Activated T-helper 1 cell treated with anti-CD3 and anti-CD28 coated beads, Interleukin-2, amount 50 U/mL, for 16 hours (primary cell): ENCODE results near the gene KPNA1.

Experiments used
- DNase-seq, 2 donors: peaks; one replicate each; pipeline ENCODE4 v3.0.0-alpha.2; 2020; ENCODE audit warnings: low read depth in 1 of 2, low spot score in 1 of 2

Gene KPNA1

GRCh38 chr3:122514123-122515019, at the start of gene KPNA1:
KPNA1 (minus strand) TSS chr3:122514939; CDS start chr3:122496565, 18,374 bp downstream.
- DNase-seq, result peak; percentile 64 to 82

GRCh38 chr3:122564155-122564912, 49.6 kb upstream of the KPNA1 start, which contains the start of the genes DTX3L and PARP9:
DTX3L (plus strand) TSS chr3:122564338; CDS start chr3:122564427, 89 bp downstream.
PARP9 (minus strand) TSS chr3:122564300; CDS start chr3:122559620, 4,680 bp downstream.
- peak; percentile 45 to 67 for DNase-seq

- DNase-seq, result no peak
Observed at GRCh38 chr3:122563717-122564025, 48.9 kb upstream of the KPNA1 start.

GRCh38 chr3:122562923-122563716, 48.4 kb upstream of the KPNA1 start:
- DNase-seq, result no peak

GRCh38 chr3:122560680-122561079, 45.9 kb upstream of the KPNA1 start:
- DNase-seq, result peak in 1 of 2 donors; percentile 25

GRCh38 chr3:122559906-122560305, 45.2 kb upstream of the KPNA1 start:
- DNase-seq, result no peak

- DNase-seq, result no peak
Observed at GRCh38 chr3:122558605-122559004, 43.9 kb upstream of the KPNA1 start.

- DNase-seq, result no peak
Observed at GRCh38 chr3:122557356-122557755, 42.6 kb upstream of the KPNA1 start.

- no peak for DNase-seq
Observed at GRCh38 chr3:122555275-122556071, 40.7 kb upstream of the KPNA1 start.

- DNase-seq, result no peak
Observed at GRCh38 chr3:122553171-122553570, 38.4 kb upstream of the KPNA1 start.

- DNase-seq, result no peak
Observed at GRCh38 chr3:122548619-122549018, 33.9 kb upstream of the KPNA1 start.

- no peak for DNase-seq
Observed at GRCh38 chr3:122548076-122548475, 33.3 kb upstream of the KPNA1 start.

GRCh38 chr3:122546151-122546550, 31.4 kb upstream of the KPNA1 start:
- no peak for DNase-seq

GRCh38 chr3:122538956-122539490, 24.3 kb upstream of the KPNA1 start:
- DNase-seq, result no peak

GRCh38 chr3:122536632-122537001, 21.9 kb upstream of the KPNA1 start:
- no peak for DNase-seq

GRCh38 chr3:122535964-122536631, 21.4 kb upstream of the KPNA1 start:
- no peak for DNase-seq

GRCh38 chr3:122533931-122534334, 19.2 kb upstream of the KPNA1 start:
- DNase-seq, result peak in 1 of 2 donors; percentile 4

- DNase-seq, result no peak
Observed at GRCh38 chr3:122533480-122533879, 18.7 kb upstream of the KPNA1 start.

- no peak for DNase-seq
Observed at GRCh38 chr3:122530164-122530563, 15.4 kb upstream of the KPNA1 start.

GRCh38 chr3:122523317-122523716, 8.6 kb upstream of the KPNA1 start:
- DNase-seq, result no peak
